BE2C (cell line): ENCODE data around the gene PTCHD4.

ENCODE experiments used
- DNase-seq: peaks from one replicate; pipeline ENCODE4 v3.0.0-alpha.2; 2020
- H3K27me3 ChIP-seq: fragments of 250-450 bp; sonication (Bioruptor Pico); 2 replicates; pipeline ENCODE4 v1.5.1; 2020; ENCODE audit warnings: mild to moderate bottlenecking
- H3K36me3 ChIP-seq: fragments of 250-450 bp; sonication (Bioruptor Pico); 2 replicates; pipeline ENCODE4 v1.5.1; 2020; ENCODE audit warnings: mild to moderate bottlenecking
- H3K4me1 ChIP-seq: fragments of 250-450 bp; sonication (Bioruptor Pico); 2 replicates; pipeline ENCODE4 v1.5.1; 2020
- H3K4me3 ChIP-seq: 2 replicates; pipeline ENCODE4 v1.5.1; 2011; ENCODE audit warnings: low read depth, low read length
- H3K9me3 ChIP-seq: fragments of 250-450 bp; sonication (Bioruptor Pico); 2 replicates; pipeline ENCODE4 v1.5.1; 2020
- TF ChIP-seq, protein P1 (sequence below): IDR thresholded peaks from 2 replicates; pipeline ENCODE4 v1.5.1; 2012; ENCODE audit warnings: mild to moderate bottlenecking, low read depth, low read length

PTCHD4 gene

DNA sequence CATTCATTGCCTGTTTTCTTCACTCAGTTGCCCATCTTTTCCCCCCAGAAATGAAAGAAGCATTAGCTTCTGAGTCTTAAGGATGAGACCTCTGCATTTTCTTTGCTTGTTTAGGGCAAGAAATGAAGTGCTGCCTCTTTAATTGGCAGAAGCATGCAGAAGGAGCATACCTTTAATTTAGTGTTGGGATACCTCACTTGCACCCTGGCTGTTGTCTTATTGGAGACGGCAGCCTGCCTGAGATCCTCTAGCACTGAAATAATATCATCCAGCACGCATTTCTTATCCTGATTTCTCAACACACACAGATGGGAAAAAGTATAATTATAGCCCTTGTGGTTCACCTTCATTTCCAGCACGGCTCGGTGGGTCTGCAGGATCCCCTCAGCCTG is 43.1 kb downstream of the PTCHD4 start:
- no peak overlapping the region for H3K4me3 ChIP-seq
- no peaks in the 10 kb centered on the region for H3K9me3 ChIP-seq

DNA sequence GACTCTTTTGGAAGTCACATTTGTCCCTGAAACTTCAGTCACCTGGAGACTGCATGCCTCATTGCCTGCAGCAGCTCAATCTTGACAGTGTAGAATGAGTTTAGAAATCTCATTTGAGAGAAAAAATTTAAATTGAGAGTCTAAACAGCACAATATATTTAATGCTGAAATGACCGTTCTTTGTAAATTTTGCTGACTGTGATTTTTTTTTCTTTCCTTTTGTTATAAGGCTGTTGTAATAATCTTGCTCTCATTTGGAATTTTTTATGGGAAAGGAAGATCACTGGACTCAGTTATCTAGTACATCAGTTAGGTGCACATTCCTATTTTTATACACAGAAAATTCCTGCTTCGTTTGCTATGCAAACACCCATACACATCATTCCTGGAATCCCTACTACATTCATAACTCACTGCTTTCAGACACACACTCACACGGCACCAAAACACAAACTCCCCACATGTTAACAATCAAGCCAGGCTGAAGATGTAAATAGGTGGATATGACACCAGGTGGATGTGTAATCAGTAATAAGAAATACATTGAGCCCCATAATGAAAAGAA is 43.8 kb downstream of the PTCHD4 start:
- no peak overlapping the region for H3K4me3 ChIP-seq
- TF ChIP-seq, protein P1, sequence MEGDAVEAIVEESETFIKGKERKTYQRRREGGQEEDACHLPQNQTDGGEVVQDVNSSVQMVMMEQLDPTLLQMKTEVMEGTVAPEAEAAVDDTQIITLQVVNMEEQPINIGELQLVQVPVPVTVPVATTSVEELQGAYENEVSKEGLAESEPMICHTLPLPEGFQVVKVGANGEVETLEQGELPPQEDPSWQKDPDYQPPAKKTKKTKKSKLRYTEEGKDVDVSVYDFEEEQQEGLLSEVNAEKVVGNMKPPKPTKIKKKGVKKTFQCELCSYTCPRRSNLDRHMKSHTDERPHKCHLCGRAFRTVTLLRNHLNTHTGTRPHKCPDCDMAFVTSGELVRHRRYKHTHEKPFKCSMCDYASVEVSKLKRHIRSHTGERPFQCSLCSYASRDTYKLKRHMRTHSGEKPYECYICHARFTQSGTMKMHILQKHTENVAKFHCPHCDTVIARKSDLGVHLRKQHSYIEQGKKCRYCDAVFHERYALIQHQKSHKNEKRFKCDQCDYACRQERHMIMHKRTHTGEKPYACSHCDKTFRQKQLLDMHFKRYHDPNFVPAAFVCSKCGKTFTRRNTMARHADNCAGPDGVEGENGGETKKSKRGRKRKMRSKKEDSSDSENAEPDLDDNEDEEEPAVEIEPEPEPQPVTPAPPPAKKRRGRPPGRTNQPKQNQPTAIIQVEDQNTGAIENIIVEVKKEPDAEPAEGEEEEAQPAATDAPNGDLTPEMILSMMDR: no peak
- H3K4me1 ChIP-seq: no peaks in the 10 kb centered on the region
- no peak for DNase-seq
- no peaks in the 10 kb centered on the region for H3K36me3 ChIP-seq
- H3K27me3 ChIP-seq: peaks cover 22% of the 10 kb centered on the region
- H3K9me3 ChIP-seq: no peaks in the 10 kb centered on the region

More for the DNA sequence above, 43.1 kb downstream of the PTCHD4 start:
- DNase-seq: no peak
- peaks cover 22% of the 10 kb centered on the region for H3K27me3 ChIP-seq
- H3K36me3 ChIP-seq: no peaks in the 10 kb centered on the region
- H3K4me1 ChIP-seq: no peaks in the 10 kb centered on the region
- TF ChIP-seq, protein P1: no peak

DNA sequence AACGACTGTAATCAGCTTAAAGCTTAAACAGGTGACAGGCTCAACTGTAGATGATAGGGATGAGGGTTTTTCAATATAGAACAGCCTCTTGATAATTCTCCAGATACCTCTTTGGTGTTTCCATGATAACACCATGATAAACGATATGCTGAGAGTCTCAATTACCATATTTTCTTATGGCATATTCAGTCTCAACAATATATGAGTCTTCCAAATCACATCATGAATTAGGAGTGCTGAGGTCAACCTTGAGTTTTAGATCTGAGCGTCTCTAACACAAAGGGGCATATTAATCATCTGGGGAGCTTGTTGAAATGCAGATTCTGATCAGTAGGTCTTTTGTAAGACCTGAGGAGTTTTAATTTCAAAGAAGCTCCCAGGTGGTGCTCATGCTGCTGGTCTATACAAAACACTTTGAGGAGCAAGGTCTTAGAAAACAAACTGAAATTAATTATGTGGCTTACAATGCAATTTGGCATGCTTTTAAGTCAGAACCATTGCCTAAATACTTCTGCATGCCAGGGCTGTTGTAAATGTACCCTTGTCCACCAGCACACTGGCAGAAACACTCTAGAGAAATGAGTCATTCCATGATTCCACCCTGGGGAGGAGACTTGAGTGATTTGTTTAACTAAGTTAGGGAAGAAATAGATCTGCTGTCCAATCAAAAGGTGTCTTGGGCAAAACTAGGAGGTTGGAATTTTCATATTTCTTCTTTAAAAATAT is 49.6 kb downstream of the PTCHD4 start:
- DNase-seq: no peak
- Histone ChIP-seq H3K36me3 (no peaks in the 10 kb centered on the region), H3K4me3 (no peak overlapping the region), H3K4me1 (no peaks in the 10 kb centered on the region), H3K27me3 (no peaks in the 10 kb centered on the region), H3K9me3 (no peaks in the 10 kb centered on the region)
- TF ChIP-seq, protein P1: no peak
